ENCODE results near the gene PAGE5.

Gene PAGE5

GRCh38 chrX:55220119-55220794 lies at the start of gene PAGE5:
Gene PAGE5, plus strand, starts transcription at chrX:55220346. Its CDS starts 1,037 bp downstream, at chrX:55221383.
- DNase-seq (ENCODE audit: low read depth in 1 of 2, low spot score in 1 of 2): no peak

- DNase-seq (ENCODE audit: low read depth in 1 of 2, low spot score in 1 of 2): no peak
Measured at GRCh38 chrX:55187281-55187680, 32.9 kb upstream of the PAGE5 start.

- no peak for DNase-seq (ENCODE audit: low read depth in 1 of 2, low spot score in 1 of 2)
Measured at GRCh38 chrX:55196688-55197087, 23.5 kb upstream of the PAGE5 start.

GRCh38 chrX:55201930-55202579 lies 18.1 kb upstream of the PAGE5 start:
- DNase-seq (ENCODE audit: low read depth in 1 of 2, low spot score in 1 of 2): no peak

GRCh38 chrX:55206162-55206941 lies 13.8 kb upstream of the PAGE5 start:
- no peak for DNase-seq (ENCODE audit: low read depth in 1 of 2, low spot score in 1 of 2)

- no peak for DNase-seq (ENCODE audit: low read depth in 1 of 2, low spot score in 1 of 2)
Measured at GRCh38 chrX:55210931-55211677, 9.0 kb upstream of the PAGE5 start.

GRCh38 chrX:55213381-55213780 lies 6.8 kb upstream of the PAGE5 start:
- no peak for DNase-seq (ENCODE audit: low read depth in 1 of 2, low spot score in 1 of 2)

- no peak for DNase-seq (ENCODE audit: low read depth in 1 of 2, low spot score in 1 of 2)
Measured at GRCh38 chrX:55240788-55241340, 20.7 kb downstream of the PAGE5 start.

GRCh38 chrX:55253528-55253927 lies 33.4 kb downstream of the PAGE5 start:
- no peak for DNase-seq (ENCODE audit: low read depth in 1 of 2, low spot score in 1 of 2)

GRCh38 chrX:55260806-55261205 lies 40.7 kb downstream of the PAGE5 start:
- DNase-seq (ENCODE audit: low read depth in 1 of 2, low spot score in 1 of 2): no peak

GRCh38 chrX:55264816-55265215 lies 44.7 kb downstream of the PAGE5 start, which contains the start of gene PAGE3:
Gene PAGE3, minus strand, starts transcription at chrX:55264916. Its CDS starts 1,013 bp downstream, at chrX:55263903.
- DNase-seq (ENCODE audit: low read depth in 1 of 2, low spot score in 1 of 2): no peak
